Glutamatergic neuron (in vitro differentiated cells): ENCODE measurements around the gene ZBTB40. TPM values are rescaled to one million over a fixed set of nuclear protein-coding genes. Genes with fewer than 3 reads are reported as not detected.

ENCODE experiments used
- DNase-seq: peaks from one replicate; pipeline ENCODE4 v3.0.0; 2022
- H3K27ac Mint-ChIP-seq: one replicate; pipeline ENCODE4 v1.8.0; 2020; ENCODE audit warnings: mild to moderate bottlenecking, mixed read lengths, inconsistent platforms; ENCODE audit not compliant: unreplicated experiment
- H3K27me3 Mint-ChIP-seq: one replicate; pipeline ENCODE4 v1.8.0; 2020; ENCODE audit warnings: mild to moderate bottlenecking, moderate library complexity, mixed read lengths, inconsistent platforms; ENCODE audit not compliant: unreplicated experiment
- H3K36me3 Mint-ChIP-seq: one replicate; pipeline ENCODE4 v1.8.0; 2020; ENCODE audit warnings: mild to moderate bottlenecking, mixed read lengths, inconsistent platforms; ENCODE audit not compliant: unreplicated experiment
- H3K4me1 Mint-ChIP-seq: one replicate; pipeline ENCODE4 v1.8.0; 2020; ENCODE audit warnings: mild to moderate bottlenecking, low read depth, mixed read lengths, inconsistent platforms; ENCODE audit not compliant: unreplicated experiment
- H3K4me3 Mint-ChIP-seq: one replicate; pipeline ENCODE4 v1.8.0; 2020; ENCODE audit warnings: mild to moderate bottlenecking, mixed read lengths, inconsistent platforms; ENCODE audit not compliant: unreplicated experiment
- H3K9me3 Mint-ChIP-seq: one replicate; pipeline ENCODE4 v1.8.0; 2020; ENCODE audit warnings: mild to moderate bottlenecking, moderate library complexity, mixed read lengths, inconsistent platforms; ENCODE audit not compliant: unreplicated experiment
- total RNA-seq: library from RNA; stranded (reverse); fragmentation: NEBNext Ultra II Directional; extraction: Animal tissue kit (Norgen Biotek cat#: 25700); gene quantifications from one replicate; pipeline ENCODE4 v1.2.1, GENCODE V29; 2021; ENCODE audit not compliant: unreplicated experiment
- TF ChIP-seq, protein P1 (sequence below): fragments of 200-600 bp; sonication (generic); IDR thresholded peaks from one replicate; pipeline ENCODE4 v1.5.0; 2021; ENCODE audit not compliant: partially characterized antibody, unreplicated experiment

Gene ZBTB40
- total RNA-seq, 1 donor from 2014 or later = 25.7 TPM

DNA sequence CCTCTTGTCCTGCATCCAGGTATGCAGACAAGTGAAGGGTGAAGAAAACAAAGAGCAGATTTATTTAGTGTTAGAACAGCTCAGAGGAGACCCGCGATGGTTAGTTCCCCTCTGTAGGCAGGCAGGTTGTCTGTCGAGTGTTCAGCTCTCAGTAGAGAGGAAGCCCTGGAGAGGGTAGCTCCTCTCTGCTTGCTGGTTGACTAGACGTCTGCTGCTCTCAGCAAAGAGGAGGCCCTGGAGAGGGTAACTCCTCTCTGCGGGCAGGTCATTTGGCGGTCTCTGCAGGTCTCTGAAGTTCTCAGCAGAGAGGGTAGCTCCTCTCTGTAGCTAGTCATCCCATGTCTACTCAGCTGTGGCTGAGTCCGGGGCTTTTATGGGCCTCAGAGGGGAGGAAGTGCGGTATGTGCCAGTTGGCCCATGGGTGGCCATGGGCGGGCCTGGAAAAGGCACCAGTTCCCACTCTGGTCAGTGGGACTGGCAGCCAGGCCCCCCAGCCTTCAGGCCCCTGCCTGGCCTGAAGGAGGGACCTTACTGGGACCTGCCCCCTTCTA lies 13.4 kb downstream of the ZBTB40 start:
- Mint-ChIP-seq H3K36me3 (no peaks in the 10 kb centered on the region), H3K9me3 (no peaks in the 10 kb centered on the region), H3K27ac (no peak overlapping the region), H3K4me1 (peaks cover 6% of the 10 kb centered on the region), H3K4me3 (no peak overlapping the region), H3K27me3 (peaks cover 2% of the 10 kb centered on the region)
- TF ChIP-seq, protein P1, sequence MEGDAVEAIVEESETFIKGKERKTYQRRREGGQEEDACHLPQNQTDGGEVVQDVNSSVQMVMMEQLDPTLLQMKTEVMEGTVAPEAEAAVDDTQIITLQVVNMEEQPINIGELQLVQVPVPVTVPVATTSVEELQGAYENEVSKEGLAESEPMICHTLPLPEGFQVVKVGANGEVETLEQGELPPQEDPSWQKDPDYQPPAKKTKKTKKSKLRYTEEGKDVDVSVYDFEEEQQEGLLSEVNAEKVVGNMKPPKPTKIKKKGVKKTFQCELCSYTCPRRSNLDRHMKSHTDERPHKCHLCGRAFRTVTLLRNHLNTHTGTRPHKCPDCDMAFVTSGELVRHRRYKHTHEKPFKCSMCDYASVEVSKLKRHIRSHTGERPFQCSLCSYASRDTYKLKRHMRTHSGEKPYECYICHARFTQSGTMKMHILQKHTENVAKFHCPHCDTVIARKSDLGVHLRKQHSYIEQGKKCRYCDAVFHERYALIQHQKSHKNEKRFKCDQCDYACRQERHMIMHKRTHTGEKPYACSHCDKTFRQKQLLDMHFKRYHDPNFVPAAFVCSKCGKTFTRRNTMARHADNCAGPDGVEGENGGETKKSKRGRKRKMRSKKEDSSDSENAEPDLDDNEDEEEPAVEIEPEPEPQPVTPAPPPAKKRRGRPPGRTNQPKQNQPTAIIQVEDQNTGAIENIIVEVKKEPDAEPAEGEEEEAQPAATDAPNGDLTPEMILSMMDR = no peak
- DNase-seq = no peak

DNA sequence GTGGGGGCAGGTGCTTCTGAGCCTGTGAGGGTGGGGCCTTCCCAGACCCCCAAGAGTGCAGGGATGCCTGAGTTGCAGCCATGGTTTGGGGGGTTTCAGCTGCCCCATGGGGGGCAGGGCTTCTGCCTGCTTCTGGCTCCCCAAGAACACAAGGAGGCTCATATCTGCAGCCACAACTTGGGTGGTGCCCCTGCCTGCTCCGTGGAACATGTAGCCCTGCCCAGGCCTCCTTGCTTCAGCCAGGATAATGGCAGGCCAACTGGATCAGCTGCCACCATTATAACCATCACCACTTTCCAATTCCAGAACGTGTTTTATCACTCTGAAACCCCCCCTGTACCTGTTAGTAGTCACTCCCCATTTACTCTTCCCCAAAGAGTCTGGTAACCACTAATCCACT lies 14.0 kb downstream of the ZBTB40 start:
- Mint-ChIP-seq H3K27ac (no peak overlapping the region), H3K36me3 (no peaks in the 10 kb centered on the region), H3K4me1 (peaks cover 11% of the 10 kb centered on the region), H3K4me3 (no peak overlapping the region), H3K9me3 (no peaks in the 10 kb centered on the region), H3K27me3 (peaks cover 2% of the 10 kb centered on the region)
- DNase-seq = no peak
- TF ChIP-seq, protein P1 = no peak

DNA sequence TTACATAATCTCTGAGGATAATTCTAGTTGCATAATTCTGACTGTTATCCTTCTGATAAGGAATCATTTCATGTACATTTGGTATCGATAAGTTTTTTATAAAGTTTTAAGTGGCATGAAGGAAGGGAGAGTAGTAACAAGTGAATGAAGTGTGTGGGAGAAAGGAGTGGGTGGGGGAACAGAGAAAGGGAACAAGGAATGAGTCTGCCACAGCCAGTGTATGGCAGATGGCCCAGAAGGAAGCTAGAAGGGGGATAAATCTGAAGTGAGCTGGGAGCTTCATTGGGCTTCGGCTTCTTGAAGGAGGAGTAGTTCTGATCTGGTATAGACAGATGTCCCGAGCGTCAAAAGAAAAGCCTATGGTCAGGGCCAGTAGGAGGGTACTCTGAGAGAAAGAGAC lies 18.6 kb downstream of the ZBTB40 start:
- Mint-ChIP-seq H3K36me3 (no peaks in the 10 kb centered on the region), H3K9me3 (no peaks in the 10 kb centered on the region), H3K4me3 (no peak overlapping the region), H3K4me1 (peaks cover 26% of the 10 kb centered on the region), H3K27ac (no peak overlapping the region), H3K27me3 (peaks cover 2% of the 10 kb centered on the region)
- TF ChIP-seq, protein P1 = no peak
- DNase-seq = no peak

DNA sequence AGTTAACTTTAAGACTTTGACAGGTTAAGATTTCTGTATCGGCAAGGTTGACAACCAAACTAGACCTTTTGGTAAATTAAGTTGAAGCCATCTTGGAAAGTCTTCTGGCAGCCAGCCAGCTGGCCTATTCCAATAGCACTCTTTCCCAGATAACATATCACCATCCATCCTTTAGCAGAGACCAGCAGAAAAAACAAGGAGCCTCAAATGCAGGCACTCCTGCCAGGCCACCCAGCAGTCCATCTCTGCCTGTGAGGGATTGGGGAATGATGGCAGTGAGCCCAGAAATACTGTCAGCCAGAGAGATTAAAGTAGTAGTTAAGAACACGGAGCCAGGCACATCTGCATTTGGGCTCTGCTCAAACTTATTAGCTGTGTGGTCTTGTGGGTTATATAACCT lies 19.4 kb downstream of the ZBTB40 start:
- TF ChIP-seq, protein P1 = no peak
- H3K36me3 Mint-ChIP-seq = no peaks in the 10 kb centered on the region
- H3K27me3 Mint-ChIP-seq = peaks cover 2% of the 10 kb centered on the region
- no peak overlapping the region for H3K4me3 Mint-ChIP-seq
- peaks cover 32% of the 10 kb centered on the region for H3K4me1 Mint-ChIP-seq
- H3K27ac Mint-ChIP-seq = no peak overlapping the region
- DNase-seq = no peak
- H3K9me3 Mint-ChIP-seq = peaks cover 3% of the 10 kb centered on the region

DNA sequence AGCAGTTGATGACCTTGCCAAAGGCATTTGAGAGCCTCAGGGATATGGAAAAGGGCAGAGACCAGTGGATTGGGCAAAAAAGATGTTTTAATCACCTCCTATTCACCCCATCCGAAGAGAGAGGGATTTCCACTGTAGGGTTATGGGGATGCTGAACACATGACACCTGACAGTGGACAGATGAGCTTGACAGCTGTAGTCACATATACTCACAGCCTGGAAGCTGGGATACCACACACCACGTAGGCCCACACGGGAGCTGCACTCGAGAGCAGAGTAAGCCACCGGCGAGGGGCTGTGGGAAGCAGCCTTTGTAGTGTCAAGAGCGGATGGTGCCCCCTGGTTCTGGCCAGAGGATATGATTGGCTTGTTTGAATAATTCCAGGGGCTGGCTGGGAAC lies 20.0 kb downstream of the ZBTB40 start:
- Mint-ChIP-seq H3K4me3 (no peak overlapping the region), H3K9me3 (peaks cover 3% of the 10 kb centered on the region), H3K27me3 (peaks cover 2% of the 10 kb centered on the region), H3K36me3 (no peaks in the 10 kb centered on the region), H3K4me1 (peaks cover 32% of the 10 kb centered on the region), H3K27ac (peak overlapping the region; percentile 22)
- DNase-seq = no peak
- TF ChIP-seq, protein P1 = no peak
